OCI-LY7 (cell line): ENCODE data around the gene CA11.

Source experiments
- CTCF ChIP-seq: fragments of 200-600 bp; sonication (generic); conservative IDR thresholded peaks from 2 replicates; pipeline ENCODE4 v1.5.1; 2014; ENCODE audit warnings: mild to moderate bottlenecking, antibody characterized with exemption, low read length, moderate library complexity, mixed read lengths
- EZH2phosphoT487 ChIP-seq: fragments of 200-600 bp; sonication (generic); IDR thresholded peaks from 2 replicates; pipeline ENCODE4 v1.6.1; 2018; ENCODE audit warnings: low read depth, borderline replicate concordance, mild to moderate bottlenecking, mixed run types, antibody characterized with exemption, low read length, moderate library complexity, mixed read lengths

DNA sequence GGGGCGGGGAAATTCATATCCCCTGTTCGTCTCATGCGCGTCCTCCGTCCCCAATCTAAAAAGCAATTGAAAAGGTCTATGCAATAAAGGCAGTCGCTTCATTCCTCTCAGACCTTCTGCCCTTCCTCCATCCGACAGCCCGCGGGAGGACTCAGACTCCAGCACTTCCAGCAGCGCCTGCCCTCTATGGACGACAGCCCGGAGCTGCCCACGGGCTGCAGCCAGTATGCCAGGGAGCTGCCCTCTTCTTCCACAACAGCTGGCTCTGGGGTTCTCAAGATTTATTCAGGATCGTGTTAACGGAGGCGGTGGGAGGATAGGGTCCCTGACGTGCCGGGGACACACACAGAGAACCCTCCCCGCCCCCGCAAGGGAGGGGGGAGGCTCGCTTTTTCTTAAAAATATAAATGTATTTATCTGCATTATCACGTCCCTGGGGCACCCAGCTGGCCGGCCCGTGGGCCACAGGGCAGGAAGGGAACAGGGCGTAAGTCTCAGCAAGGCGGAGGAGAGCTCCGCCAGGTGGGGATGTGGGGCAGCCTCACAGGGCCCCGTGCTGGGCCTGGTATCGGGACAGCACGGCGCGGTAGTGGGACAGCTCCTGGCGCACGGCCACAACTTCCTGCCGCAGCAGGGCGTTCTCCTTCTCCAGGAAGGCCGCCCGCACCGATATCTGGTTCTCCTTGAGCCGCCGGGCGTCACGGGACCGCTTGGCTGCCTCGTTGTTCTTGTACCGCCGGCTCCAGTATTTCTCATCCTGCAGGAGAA, 15.5 kb downstream of the CA11 start:
- no peak for TF ChIP-seq CTCF
- TF ChIP-seq EZH2phosphoT487, result no peak
